Measurements from ENCODE around the gene EIF4EBP3.

DNA sequence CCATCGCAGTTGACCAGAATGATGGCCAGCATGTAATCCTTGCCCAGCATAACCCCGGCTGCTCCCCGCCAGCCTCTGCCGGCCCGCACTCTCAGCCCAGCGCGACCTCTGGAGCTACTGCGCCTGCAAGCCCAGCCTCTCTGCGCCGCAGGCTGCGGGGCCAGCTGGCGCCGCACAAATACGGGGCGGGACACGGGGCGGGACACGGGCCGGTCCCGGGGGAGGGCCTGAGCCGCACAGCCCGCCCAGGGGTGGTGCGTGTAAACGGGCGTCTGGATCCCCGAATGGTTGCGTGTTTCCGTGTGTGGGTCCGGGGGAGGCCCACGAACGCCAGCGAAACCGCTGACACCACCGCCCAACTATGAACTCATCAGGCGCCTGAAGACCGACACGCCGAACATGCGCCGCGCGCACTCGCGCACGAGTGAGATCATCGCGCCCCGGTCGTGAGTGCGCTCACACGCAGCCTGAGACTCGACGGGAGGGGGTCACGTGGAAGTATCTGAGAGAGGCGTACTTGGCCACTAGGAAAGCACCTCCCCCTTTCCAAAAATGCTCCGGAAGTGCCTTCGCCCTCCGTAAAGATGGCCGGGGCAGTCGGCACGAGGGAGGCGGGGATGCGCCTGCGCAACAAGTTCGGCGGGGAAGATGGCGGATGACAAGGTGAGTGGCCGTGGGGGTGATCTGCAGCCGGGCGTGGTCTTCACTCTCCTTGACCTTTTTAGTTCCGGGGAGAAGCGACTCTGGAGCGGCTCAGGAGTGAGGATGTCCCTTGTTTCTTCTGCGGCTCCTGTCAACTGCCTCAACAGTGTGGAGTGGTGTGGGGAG is 16.9 kb downstream of the EIF4EBP3 start, which contains the start of the genes APBB3 and SLC35A4:
- TF ChIP-seq EZH2phosphoT487 (IDR thresholded peaks at IDR 0.05; ENCODE audit: insufficient read depth, low read depth): no peak
- no peak for TF ChIP-seq EZH2 (IDR thresholded peaks at IDR 0.05; ENCODE audit: insufficient read depth, poor library complexity, severe bottlenecking)

Measured in GM23248 (cell line).